HepG2 (cell line): ENCODE measurements around the gene SFTPB. TPM values are rescaled to one million over a fixed set of nuclear protein-coding genes. Genes with fewer than 3 reads are reported as not detected.

ENCODE experiments used
- AGO1 ChIP-seq: fragments of 200-400 bp; formaldehyde crosslinking; IDR thresholded peaks from 2 replicates; pipeline ENCODE4 v1.6.1; 2017; ENCODE audit warnings: mild to moderate bottlenecking, low read depth, low read length, moderate library complexity; ENCODE audit not compliant: poor library complexity, severe bottlenecking
- DR1 ChIP-seq: sonication (generic); formaldehyde crosslinking; IDR thresholded peaks from 2 replicates; pipeline ENCODE4 v1.8.0; 2021; ENCODE audit warnings: mild to moderate bottlenecking, missing genetic modification reagents, inconsistent platforms
- ERF ChIP-seq: IDR thresholded peaks from 2 replicates; pipeline ENCODE4 v1.6.1; 2018; ENCODE audit warnings: missing biosample characterization, missing genetic modification reagents
- FOXJ3 ChIP-seq: sonication (generic); formaldehyde crosslinking; IDR thresholded peaks from 2 replicates; pipeline ENCODE4 v1.4.0; 2020; ENCODE audit warnings: missing genetic modification reagents, mild to moderate bottlenecking, borderline replicate concordance
- FUBP1 ChIP-seq: sonication (generic); formaldehyde crosslinking; IDR thresholded peaks from 2 replicates; pipeline ENCODE4 v1.5.1; 2020; ENCODE audit warnings: missing genetic modification reagents, mild to moderate bottlenecking, borderline replicate concordance
- GTF3A ChIP-seq: sonication (generic); formaldehyde crosslinking; conservative IDR thresholded peaks from 2 replicates; pipeline ENCODE4 v1.4.0; 2020; ENCODE audit warnings: mild to moderate bottlenecking, missing genetic modification reagents
- KDM5B ChIP-seq: sonication (generic); formaldehyde crosslinking; IDR thresholded peaks from 2 replicates; pipeline ENCODE4 v1.4.0; 2020; ENCODE audit warnings: missing genetic modification reagents, mild to moderate bottlenecking, borderline replicate concordance
- NCOA5 ChIP-seq: sonication (generic); formaldehyde crosslinking; IDR thresholded peaks from 2 replicates; pipeline ENCODE4 v1.4.0; 2020; ENCODE audit warnings: missing genetic modification reagents
- RBFOX2 ChIP-seq: fragments of 200-400 bp; formaldehyde crosslinking; IDR thresholded peaks from 2 replicates; pipeline ENCODE4 v1.6.1; 2017; ENCODE audit warnings: low read depth, mild to moderate bottlenecking, low read length
- ZBTB37 ChIP-seq: sonication (generic); formaldehyde crosslinking; IDR thresholded peaks from 2 replicates; pipeline ENCODE4 v1.4.0; 2020; ENCODE audit warnings: mild to moderate bottlenecking, missing genetic modification reagents
- ZFP91 ChIP-seq: sonication (generic); formaldehyde crosslinking; IDR thresholded peaks from 2 replicates; pipeline ENCODE4 v1.9.0; 2022; ENCODE audit warnings: missing genetic modification reagents, mild to moderate bottlenecking, borderline replicate concordance
- ZNF3 ChIP-seq: IDR thresholded peaks from 2 replicates; pipeline ENCODE4 v1.7.0; 2017; ENCODE audit warnings: inconsistent platforms
- ZNF782 ChIP-seq: sonication (generic); formaldehyde crosslinking; IDR thresholded peaks from 2 replicates; pipeline ENCODE4 v1.4.0; 2020; ENCODE audit warnings: missing genetic modification reagents, mild to moderate bottlenecking, borderline replicate concordance
- ZSCAN21 ChIP-seq: sonication (generic); formaldehyde crosslinking; IDR thresholded peaks from 2 replicates; pipeline ENCODE4 v1.8.0; 2022; ENCODE audit warnings: mild to moderate bottlenecking, missing genetic modification reagents, moderate library complexity, borderline replicate concordance
- polyA plus RNA-seq, 8 experiments: library from polyadenylated mRNA; depleted of rRNA in 3 of 8; stranded (reverse) in 7 of 8; unstranded in 1 of 8; fragments of >200 nt; fragmentation: Illumina TruSeq in 4 of 8; extraction: Trizol in 4 of 8; gene quantifications; 2 replicates each; pipeline versions ENCODE4 v1.2.1 to v1.2.3, GENCODE V29; 2011 to 2016; ENCODE audit warnings: low read depth in 4 of 8, missing spikeins in 1 of 8, mixed read lengths in 1 of 8; ENCODE audit not compliant: insufficient read depth in 1 of 8
- total RNA-seq, 5 experiments: library from RNA; depleted of rRNA; stranded (reverse); fragments of >200 nt; fragmentation: Illumina TruSeq; extraction: Trizol; gene quantifications; 2 replicates each; pipeline ENCODE4 v1.2.3, GENCODE V29; 2016; ENCODE audit warnings: low read depth in 1 of 5
- TF ChIP-seq, protein P1 (sequence below): sonication (generic); formaldehyde crosslinking; IDR thresholded peaks from 2 replicates; pipeline ENCODE4 v1.8.1; 2023; ENCODE audit warnings: mild to moderate bottlenecking, moderate library complexity, missing genetic modification reagents

SFTPB gene
- total and polyA plus RNA-seq, 2 of the 13 experiments (the other 11 are each of a cell fraction or from before 2014, with no cell fraction given): not detected

- TF ChIP-seq ZBTB37 (CRISPR knock-in tag) (no peak), AGO1 (peak; percentile 83), DR1 (CRISPR knock-in tag) (peak; percentile 93), FUBP1 (CRISPR knock-in tag) (no peak), ZSCAN21 (CRISPR knock-in tag) (no peak; the same call in 1 of the 2 replicates), ZNF782 (CRISPR knock-in tag) (peak; percentile 88), ZFP91 (CRISPR knock-in tag) (peak; percentile 92), GTF3A (CRISPR knock-in tag) (no peak; the same call in 1 of the 2 replicates), ZNF3 (CRISPR knock-in tag) (0 out of 2 replicates have a peak, but pooled peaks have one; percentile 16), RBFOX2 (peak; percentile 98), KDM5B (peak; percentile 97), FOXJ3 (CRISPR knock-in tag) (peak; percentile 39; the same call in 1 of the 2 replicates), NCOA5 (CRISPR knock-in tag) (no peak; the same call in 1 of the 2 replicates), ERF (peak; percentile 99)
- TF ChIP-seq, protein P1, sequence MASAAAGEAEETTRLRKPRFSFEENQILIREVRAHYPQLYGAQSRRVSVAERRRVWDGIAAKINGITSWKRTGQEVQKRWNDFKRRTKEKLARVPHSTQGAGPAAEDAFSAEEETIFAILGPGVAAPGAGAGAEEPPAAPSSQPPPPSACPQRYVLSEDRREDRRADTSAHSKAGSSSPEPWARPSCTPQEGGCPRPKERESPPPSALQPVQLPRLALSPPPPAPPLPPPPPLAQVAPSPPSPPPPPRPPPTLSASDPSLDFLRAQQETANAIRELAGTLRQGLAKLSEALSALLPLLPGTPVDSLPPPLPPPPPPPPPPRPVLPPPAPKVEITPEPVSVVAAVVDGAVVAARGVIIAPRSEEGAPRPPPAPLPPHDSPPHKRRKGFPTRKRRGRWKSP (CRISPR knock-in tag): peak; percentile 58; the same call in 1 of the 2 replicates
Observed at GRCh38 chr2:85611705-85612587, 56.1 kb downstream of the SFTPB start, which contains the start of gene C2orf68 (continued).
